GM10266 (cell line): Measurements from ENCODE around the gene CABCOCO1.

ENCODE experiments used
- DNase-seq: peaks from one replicate; pipeline ENCODE4 v3.0.0; 2012; ENCODE audit errors: extremely low spot score
- CTCF ChIP-seq: IDR thresholded peaks from 2 replicates; pipeline ENCODE4 v1.5.1; 2012; ENCODE audit warnings: mild to moderate bottlenecking, low read depth; ENCODE audit not compliant: control insufficient read depth, insufficient read depth; ENCODE audit errors: missing control alignments

Gene CABCOCO1

DNA sequence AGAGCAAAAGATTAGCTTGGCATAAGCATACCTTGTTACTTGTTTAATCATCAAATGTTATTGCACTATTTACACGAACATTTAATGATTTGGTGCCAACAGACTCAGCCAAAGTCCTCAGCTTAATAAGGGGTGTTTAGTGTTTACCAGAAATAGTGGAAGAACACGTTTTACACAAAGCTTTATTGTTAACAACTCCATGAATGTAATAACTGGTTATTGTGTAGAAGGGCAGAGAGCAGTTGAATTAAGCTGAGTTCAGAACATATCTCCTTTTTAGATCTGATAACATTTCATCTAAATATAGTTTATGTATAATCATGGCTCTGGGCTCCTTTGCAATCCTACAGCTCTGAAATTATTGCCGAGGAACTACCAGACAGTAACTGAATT lies 99.1 kb downstream of the CABCOCO1 start:
- no peak for DNase-seq
- no peak for TF ChIP-seq CTCF

- DNase-seq = no peak
- no peak for TF ChIP-seq CTCF
Observed at GRCh38 chr10:61763778-61764177, 101.0 kb downstream of the CABCOCO1 start.

DNA sequence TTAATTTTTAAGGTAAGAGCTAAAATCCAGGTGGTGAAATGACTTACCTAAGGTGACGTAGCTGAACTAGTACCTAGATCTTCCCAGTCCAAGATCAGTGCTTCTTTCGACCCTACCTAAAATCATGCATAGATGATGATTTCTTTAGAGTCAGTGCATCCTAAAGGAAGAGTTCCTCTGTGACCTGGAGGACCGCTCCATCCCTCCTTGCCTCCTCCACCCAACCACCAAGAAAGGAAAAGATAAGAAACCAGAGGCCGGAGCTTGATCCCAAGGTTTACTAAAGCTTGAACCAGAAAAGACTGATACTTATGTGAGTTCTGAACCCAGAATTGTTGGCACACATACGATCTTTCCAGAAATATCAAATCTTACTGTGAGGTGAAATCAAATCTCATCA lies 101.8 kb downstream of the CABCOCO1 start:
- DNase-seq = no peak
- no peak for TF ChIP-seq CTCF

- no peak for TF ChIP-seq CTCF
- no peak for DNase-seq
Observed at GRCh38 chr10:61765176-61766087, 102.7 kb downstream of the CABCOCO1 start.

- DNase-seq = no peak
- no peak for TF ChIP-seq CTCF
Observed at GRCh38 chr10:61766927-61767326, 104.2 kb downstream of the CABCOCO1 start.

GRCh38 chr10:61774031-61774430 lies 111.3 kb downstream of the CABCOCO1 start:
- TF ChIP-seq CTCF = no peak
- no peak for DNase-seq

DNA sequence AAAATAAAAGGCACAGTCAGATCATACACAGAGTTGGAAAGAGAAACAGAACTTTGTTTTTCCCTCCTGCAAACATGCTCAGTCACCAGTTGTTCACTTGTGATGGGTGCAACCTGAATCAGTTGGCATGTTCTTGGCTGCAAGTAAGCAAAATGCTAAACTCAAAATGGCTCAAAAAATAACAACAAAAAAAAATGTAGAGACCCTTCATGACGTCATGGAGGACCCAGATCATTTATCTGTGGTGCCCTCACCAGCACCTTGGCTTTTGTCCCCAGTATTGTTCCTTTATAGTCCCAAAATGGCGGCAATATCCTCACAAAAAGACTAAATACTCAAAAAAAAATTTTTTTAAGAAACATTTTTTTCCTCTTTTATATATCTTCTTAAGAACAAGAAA lies 112.4 kb downstream of the CABCOCO1 start:
- no peak for TF ChIP-seq CTCF
- DNase-seq = no peak
